Measurements from ENCODE around the gene LIMS2.

Gene LIMS2

GRCh38 chr2:127594116-127594591, 81.2 kb downstream of the LIMS2 start:
- no peak overlapping the region for H3K9ac ChIP-seq (ENCODE audit: low read length)

DNA sequence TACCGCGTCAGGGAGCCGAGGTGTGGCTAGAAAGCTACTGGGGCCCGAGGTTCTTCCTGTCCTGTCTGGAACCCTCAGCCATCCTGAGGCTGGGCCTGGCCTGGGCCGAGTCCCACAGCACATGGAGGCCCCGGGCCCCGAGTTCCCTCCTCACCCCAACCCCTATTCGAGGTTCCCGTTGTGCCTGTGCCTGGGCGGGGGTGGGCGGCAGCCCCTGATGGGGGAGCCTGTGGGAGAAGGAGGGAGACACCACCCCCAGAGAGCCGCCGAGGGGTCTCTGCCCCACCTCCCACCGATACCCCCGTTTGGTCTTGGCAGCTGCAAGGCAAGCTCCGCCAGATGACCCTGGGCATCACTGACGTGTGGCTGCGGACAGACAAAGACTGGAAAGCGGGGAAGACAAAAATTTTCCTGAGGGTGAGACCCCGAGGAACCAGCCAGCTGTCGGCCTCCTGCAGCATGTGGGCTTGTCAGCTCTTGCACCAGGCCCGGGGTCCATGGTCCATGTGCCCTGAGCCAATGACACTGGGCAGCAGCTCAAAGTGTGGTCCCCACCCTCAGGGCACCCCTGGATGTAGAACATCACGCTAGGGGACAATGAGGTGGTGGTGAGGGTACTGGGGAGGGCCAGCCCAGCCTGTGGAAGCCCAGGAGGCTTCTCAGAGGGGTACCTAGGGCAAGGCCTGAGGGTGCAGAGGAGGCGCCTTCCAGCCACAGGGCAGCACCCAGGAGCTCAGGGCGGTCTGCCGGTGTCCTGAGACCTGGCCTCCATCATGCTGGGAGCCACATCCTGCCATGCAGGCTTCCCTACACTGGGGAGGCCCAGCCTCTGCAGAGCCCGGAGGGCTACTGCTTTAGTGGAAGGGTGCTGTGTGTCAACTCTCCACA, 81.9 kb downstream of the LIMS2 start:
- Histone ChIP-seq H2AFZ (ENCODE audit: low read depth, low read length, severe bottlenecking) (no peak overlapping the region), H3K4me3 (ENCODE audit: insufficient read depth, low read length, poor library complexity, severe bottlenecking) (no peak overlapping the region), H3K36me3 (ENCODE audit: low read length) (no peaks in the 10 kb centered on the region), H3K27me3 (ENCODE audit: low read length) (no peaks in the 10 kb centered on the region), H3K9me3 (ENCODE audit: insufficient read depth, low read length) (no peaks in the 10 kb centered on the region), H3K79me2 (ENCODE audit: insufficient read depth, low read length) (no peaks in the 10 kb centered on the region), H3K4me2 (ENCODE audit: low read depth, low read length, poor library complexity, severe bottlenecking) (no peak overlapping the region), H4K20me1 (ENCODE audit: low read depth, low read length) (no peaks in the 10 kb centered on the region), H3F3A (ENCODE audit: insufficient read depth) (no peaks in the 10 kb centered on the region), H3K9me2 (replicated peaks; ENCODE audit: insufficient read depth, low read length) (no peaks in the 10 kb centered on the region), H3K9ac (ENCODE audit: low read length) (no peak overlapping the region), H3K27ac (ENCODE audit: low read depth, low read length) (no peak overlapping the region)
- TF ChIP-seq CTCF (IDR thresholded peaks at IDR 0.05; ENCODE audit: insufficient read depth, low read length, poor library complexity, severe bottlenecking): no peak
- TF ChIP-seq EZH2phosphoT487 (conservative IDR thresholded peaks at IDR 0.05; ENCODE audit: low read length): no peak

More at GRCh38 chr2:127594116-127594591, 81.2 kb downstream of the LIMS2 start:
- Histone ChIP-seq H3K79me2 (ENCODE audit: insufficient read depth, low read length) (no peaks in the 10 kb centered on the region), H3F3A (ENCODE audit: insufficient read depth) (no peaks in the 10 kb centered on the region), H3K4me2 (ENCODE audit: low read depth, low read length, poor library complexity, severe bottlenecking) (no peak overlapping the region), H3K36me3 (ENCODE audit: low read length) (no peaks in the 10 kb centered on the region), H3K27ac (ENCODE audit: low read depth, low read length) (no peak overlapping the region), H2AFZ (ENCODE audit: low read depth, low read length, severe bottlenecking) (no peak overlapping the region), H3K9me3 (ENCODE audit: insufficient read depth, low read length) (no peaks in the 10 kb centered on the region), H4K20me1 (ENCODE audit: low read depth, low read length) (no peaks in the 10 kb centered on the region), H3K4me3 (ENCODE audit: insufficient read depth, low read length, poor library complexity, severe bottlenecking) (no peak overlapping the region), H3K27me3 (ENCODE audit: low read length) (no peaks in the 10 kb centered on the region), H3K9me2 (replicated peaks; ENCODE audit: insufficient read depth, low read length) (no peaks in the 10 kb centered on the region)
- TF ChIP-seq CTCF (IDR thresholded peaks at IDR 0.05; ENCODE audit: insufficient read depth, low read length, poor library complexity, severe bottlenecking): no peak

- H3K9me3 ChIP-seq (ENCODE audit: insufficient read depth, low read length): no peaks in the 10 kb centered on the region
- H4K20me1 ChIP-seq (ENCODE audit: low read depth, low read length): no peaks in the 10 kb centered on the region
- H3K36me3 ChIP-seq (ENCODE audit: low read length): no peaks in the 10 kb centered on the region
- no peaks in the 10 kb centered on the region for H3K79me2 ChIP-seq (ENCODE audit: insufficient read depth, low read length)
- no peaks in the 10 kb centered on the region for H3K27me3 ChIP-seq (ENCODE audit: low read length)
- no peaks in the 10 kb centered on the region for H3F3A ChIP-seq (ENCODE audit: insufficient read depth)
- no peak overlapping the region for H3K4me3 ChIP-seq (ENCODE audit: insufficient read depth, low read length, poor library complexity, severe bottlenecking)
- no peak overlapping the region for H3K27ac ChIP-seq (ENCODE audit: low read depth, low read length)
- TF ChIP-seq EZH2phosphoT487 (conservative IDR thresholded peaks at IDR 0.05; ENCODE audit: low read length) (no peak), CTCF (IDR thresholded peaks at IDR 0.05; ENCODE audit: insufficient read depth, low read length, poor library complexity, severe bottlenecking) (no peak)
- no peaks in the 10 kb centered on the region for H3K9me2 ChIP-seq (replicated peaks; ENCODE audit: insufficient read depth, low read length)
- no peak overlapping the region for H3K9ac ChIP-seq (ENCODE audit: low read length)
- no peak overlapping the region for H3K4me2 ChIP-seq (ENCODE audit: low read depth, low read length, poor library complexity, severe bottlenecking)
- no peak overlapping the region for H2AFZ ChIP-seq (ENCODE audit: low read depth, low read length, severe bottlenecking)
Measured at GRCh38 chr2:127592761-127593227, 82.5 kb downstream of the LIMS2 start.
